ENCODE measurements around the gene CAMK2N1. TPM values are rescaled to one million over a fixed set of nuclear protein-coding genes. Genes with fewer than 3 reads are reported as not detected.

CAMK2N1 gene
- polyA plus RNA-seq, 2 of the 4 experiments (the other 2 are of a cell fraction) = 49.7 to 56.4 TPM

GRCh38 chr1:20495661-20496060 is 9.7 kb upstream of the CAMK2N1 start:
- CTCF ChIA-PET = interaction anchor here (1.7 to 10.9 kb wide), 8 partner anchors 11 to 283 kb away, joined by 3 to 162 read pairs (median 16); partner anchors contain the start of gene CAMK2N1
- no peak for FAIRE-seq
- no peak for TF ChIP-seq JUNB (IDR thresholded peaks at IDR 0.05)
- no peak for TF ChIP-seq RCOR1 (IDR thresholded peaks at IDR 0.05; ENCODE audit: low read depth, low read length)
- no peak for TF ChIP-seq TP53 (CRISPR knock-in tag; IDR thresholded peaks at IDR 0.05)
- TF ChIP-seq RAD21 (conservative IDR thresholded peaks at IDR 0.05 in 1 of 2, IDR thresholded peaks at IDR 0.05 in 1 of 2) = no peak
- no peak for TF ChIP-seq ESRRA (IDR thresholded peaks at IDR 0.05; ENCODE audit: borderline replicate concordance, low read length)
- TF ChIP-seq ZSCAN20 (CRISPR knock-in tag; IDR thresholded peaks at IDR 0.05) = no peak
- no peak for TF ChIP-seq RFX5 (IDR thresholded peaks at IDR 0.05)
- no peak for TF ChIP-seq CHD4 (IDR thresholded peaks at IDR 0.05; ENCODE audit: borderline replicate concordance)
- TF ChIP-seq ZNF302 (CRISPR knock-in tag; IDR thresholded peaks at IDR 0.05) = no peak
- TF ChIP-seq KDM1A (IDR thresholded peaks at IDR 0.05; ENCODE audit: low read depth) = no peak
- no peak for TF ChIP-seq RARB (CRISPR knock-in tag; IDR thresholded peaks at IDR 0.05)
- no peak for TF ChIP-seq HEYL (CRISPR knock-in tag; IDR thresholded peaks at IDR 0.05)
- no peak for TF ChIP-seq JUN (IDR thresholded peaks at IDR 0.05)
- no peak for TF ChIP-seq E2F6 (IDR thresholded peaks at IDR 0.05; ENCODE audit: borderline replicate concordance, low read depth)
- no peak for TF ChIP-seq ZC3H11A (IDR thresholded peaks at IDR 0.05)
- TF ChIP-seq PHF8 (IDR thresholded peaks at IDR 0.05; ENCODE audit: borderline replicate concordance, low read depth) = no peak

GRCh38 chr1:20494609-20495311 is 8.8 kb upstream of the CAMK2N1 start:
- CTCF ChIA-PET = interaction anchor here (0.5 to 10.9 kb wide), 42 partner anchors 8 to 583 kb away, joined by 3 to 162 read pairs (median 6); partner anchors contain the start of genes CAMK2N1 and MUL1
- no peak for FAIRE-seq
- DNase-seq (ENCODE audit: low read depth in 1 of 2, low spot score in 1 of 2) = no peak
- ATAC-seq = peak in 1 of 2 experiments; percentile 18; a peak in 2 of 6 replicates
- Histone ChIP-seq H3K4me3 (no peak overlapping the region), H3K27ac (peak overlapping the region; percentile 67 to 73; a peak in 4 of 6 replicates), H3K4me2 (no peak overlapping the region; the same call in 2 of the 3 replicates), H3K4me1 (peaks cover 16% of the 10 kb centered on the region), H3K9me3 (no peaks in the 10 kb centered on the region)
- POLR2A ChIA-PET = interaction anchor here (0.9 kb wide), 1 partner anchor 9 kb away, joined by 3 read pairs; the partner anchor contains the start of gene CAMK2N1
- WGBS (ENCODE audit: missing lambda C conversion rate) = 63% methylated on average over 5 of the region's 5 CpGs
- no peak for TF ChIP-seq POLR2A (IDR thresholded peaks at IDR 0.05; ENCODE audit: low read length)
- TF ChIP-seq NR3C1 (IDR thresholded peaks at IDR 0.05) = no peak
- TF ChIP-seq EP300 (IDR thresholded peaks at IDR 0.05) = no peak
- TF ChIP-seq JUN (IDR thresholded peaks at IDR 0.05) = no peak
- TF ChIP-seq GATA3 (IDR thresholded peaks at IDR 0.05; ENCODE audit: borderline replicate concordance) = no peak
- TF ChIP-seq ATOH8 (CRISPR knock-in tag; IDR thresholded peaks at IDR 0.05; ENCODE audit: low read depth) = no peak
- TF ChIP-seq HEYL (CRISPR knock-in tag; IDR thresholded peaks at IDR 0.05) = no peak
- no peak for TF ChIP-seq RARB (CRISPR knock-in tag; IDR thresholded peaks at IDR 0.05)
- TF ChIP-seq SREBF2 (IDR thresholded peaks at IDR 0.05) = no peak

More at GRCh38 chr1:20495661-20496060, 9.7 kb upstream of the CAMK2N1 start:
- Histone ChIP-seq H3K4me3 (no peak overlapping the region), H3K27ac (no peak overlapping the region), H3K9me3 (no peaks in the 10 kb centered on the region), H3K4me2 (no peak overlapping the region), H3K4me1 (peaks cover 16% of the 10 kb centered on the region)
- POLR2A ChIA-PET = no interaction called here
- ATAC-seq (no peak), DNase-seq (ENCODE audit: low read depth in 1 of 2, low spot score in 1 of 2) (no peak)
- 83% methylated on average over 1 of the region's 1 CpG for WGBS (ENCODE audit: missing lambda C conversion rate)

All from A549 (cell line).